ENCODE measurements around the gene TLL2. TPM values are rescaled to one million over a fixed set of nuclear protein-coding genes. Genes with fewer than 3 reads are reported as not detected.

TLL2 gene
- total and polyA plus RNA-seq, 2 experiments from 2014 or later = 2.6 to 3.0 TPM

- Mint-ChIP-seq H3K36me3 (ENCODE audit: low read depth) (no peaks in the 10 kb centered on the region), H3K27ac (no peak overlapping the region), H3K4me1 (no peaks in the 10 kb centered on the region), H3K4me3 (no peak overlapping the region), H3K9me3 (no peaks in the 10 kb centered on the region), H3K27me3 (ENCODE audit: insufficient read depth, low read depth, poor library complexity) (no peaks in the 10 kb centered on the region)
- Histone ChIP-seq H3K4me2 (no peak overlapping the region), H3K79me2 (replicated peaks; ENCODE audit: insufficient read depth) (no peaks in the 10 kb centered on the region), H4K20me1 (replicated peaks; ENCODE audit: insufficient read depth) (no peaks in the 10 kb centered on the region), H3K27ac (ENCODE audit: low read depth) (no peak overlapping the region), H3K4me3 (no peak overlapping the region), H3F3A (replicated peaks; ENCODE audit: low read depth) (no peaks in the 10 kb centered on the region), H3K4me1 (ENCODE audit: insufficient read depth) (no peaks in the 10 kb centered on the region), H3K27me3 (ENCODE audit: insufficient read depth) (no peaks in the 10 kb centered on the region), H3K9me2 (ENCODE audit: insufficient read depth) (0 out of 2 replicates have a peak, but pooled peaks cover 2% of the 10 kb centered on the region), H2AFZ (no peak overlapping the region), H3K36me3 (ENCODE audit: insufficient read depth) (no peaks in the 10 kb centered on the region)
- TF ChIP-seq ZNF462 (CRISPR knock-in tag; IDR thresholded peaks at IDR 0.05) = no peak
- no peak for TF ChIP-seq EZH2 (IDR thresholded peaks at IDR 0.05; ENCODE audit: low read depth, unreplicated experiment)
- TF ChIP-seq POLR2AphosphoS5 (IDR thresholded peaks at IDR 0.05; ENCODE audit: low read depth) = no peak
- no peak for TF ChIP-seq STAT1 (IDR thresholded peaks at IDR 0.05; ENCODE audit: unreplicated experiment)
- TF ChIP-seq, protein P1, sequence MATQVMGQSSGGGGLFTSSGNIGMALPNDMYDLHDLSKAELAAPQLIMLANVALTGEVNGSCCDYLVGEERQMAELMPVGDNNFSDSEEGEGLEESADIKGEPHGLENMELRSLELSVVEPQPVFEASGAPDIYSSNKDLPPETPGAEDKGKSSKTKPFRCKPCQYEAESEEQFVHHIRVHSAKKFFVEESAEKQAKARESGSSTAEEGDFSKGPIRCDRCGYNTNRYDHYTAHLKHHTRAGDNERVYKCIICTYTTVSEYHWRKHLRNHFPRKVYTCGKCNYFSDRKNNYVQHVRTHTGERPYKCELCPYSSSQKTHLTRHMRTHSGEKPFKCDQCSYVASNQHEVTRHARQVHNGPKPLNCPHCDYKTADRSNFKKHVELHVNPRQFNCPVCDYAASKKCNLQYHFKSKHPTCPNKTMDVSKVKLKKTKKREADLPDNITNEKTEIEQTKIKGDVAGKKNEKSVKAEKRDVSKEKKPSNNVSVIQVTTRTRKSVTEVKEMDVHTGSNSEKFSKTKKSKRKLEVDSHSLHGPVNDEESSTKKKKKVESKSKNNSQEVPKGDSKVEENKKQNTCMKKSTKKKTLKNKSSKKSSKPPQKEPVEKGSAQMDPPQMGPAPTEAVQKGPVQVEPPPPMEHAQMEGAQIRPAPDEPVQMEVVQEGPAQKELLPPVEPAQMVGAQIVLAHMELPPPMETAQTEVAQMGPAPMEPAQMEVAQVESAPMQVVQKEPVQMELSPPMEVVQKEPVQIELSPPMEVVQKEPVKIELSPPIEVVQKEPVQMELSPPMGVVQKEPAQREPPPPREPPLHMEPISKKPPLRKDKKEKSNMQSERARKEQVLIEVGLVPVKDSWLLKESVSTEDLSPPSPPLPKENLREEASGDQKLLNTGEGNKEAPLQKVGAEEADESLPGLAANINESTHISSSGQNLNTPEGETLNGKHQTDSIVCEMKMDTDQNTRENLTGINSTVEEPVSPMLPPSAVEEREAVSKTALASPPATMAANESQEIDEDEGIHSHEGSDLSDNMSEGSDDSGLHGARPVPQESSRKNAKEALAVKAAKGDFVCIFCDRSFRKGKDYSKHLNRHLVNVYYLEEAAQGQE (IDR thresholded peaks at IDR 0.05; ENCODE audit: unreplicated experiment) = no peak
- TF ChIP-seq CTCF (conservative IDR thresholded peaks at IDR 0.05; ENCODE audit: low read depth in 2 of 2) = no peak
- no peak for TF ChIP-seq CREB1 (CRISPR knock-in tag; IDR thresholded peaks at IDR 0.05; ENCODE audit: low read depth)
- no peak for TF ChIP-seq ZNF331 (CRISPR knock-in tag; IDR thresholded peaks at IDR 0.05; ENCODE audit: low read depth)
- no peak for TF ChIP-seq ETS1 (IDR thresholded peaks at IDR 0.05)
- ATAC-seq = no peak
- DNase-seq (ENCODE audit: low spot score) = no peak
Observed at GRCh38 chr10:96414303-96414702, 99.4 kb downstream of the TLL2 start.
